Liver (tissue), 9 donors: ENCODE results near the gene C16orf78. TPM values are rescaled to one million over a fixed set of nuclear protein-coding genes. Genes with fewer than 3 reads are reported as not detected.

Source experiments
- DNase-seq: peaks from one replicate; pipeline ENCODE4 v3.0.0-alpha.2; 2017; ENCODE audit warnings: low spot score
- H3K27ac ChIP-seq, 2 donors: one replicate each; pipeline ENCODE4 v1.7.0; 2013; ENCODE audit warnings: inconsistent platforms in 2 of 2, low read length in 2 of 2, control low read depth in 1 of 2, low read depth in 1 of 2, mild to moderate bottlenecking in 1 of 2
- H3K27me3 ChIP-seq, 4 donors: one replicate each; pipeline versions ENCODE4 v1.6.1 to v1.7.0; 2013; ENCODE audit warnings: low read length in 3 of 4, inconsistent platforms in 1 of 4, mild to moderate bottlenecking in 1 of 4, moderate library complexity in 1 of 4; ENCODE audit not compliant: control insufficient read depth in 4 of 4, insufficient read depth in 4 of 4
- H3K36me3 ChIP-seq, 4 donors: one replicate each; pipeline versions ENCODE4 v1.6.1 to v1.7.0; 2013; ENCODE audit warnings: low read length in 3 of 4, mild to moderate bottlenecking in 3 of 4, low read depth in 1 of 4, moderate library complexity in 1 of 4; ENCODE audit not compliant: control insufficient read depth in 4 of 4, insufficient read depth in 3 of 4
- H3K4me1 ChIP-seq, 4 donors: one replicate each; pipeline versions ENCODE4 v1.6.1 to v1.7.0; 2013; ENCODE audit warnings: low read length in 3 of 4, mild to moderate bottlenecking in 3 of 4, moderate library complexity in 1 of 4; ENCODE audit not compliant: control insufficient read depth in 4 of 4, insufficient read depth in 4 of 4
- H3K4me3 ChIP-seq, 3 donors: one replicate each; pipeline versions ENCODE4 v1.6.1 to v1.7.0; 2013; ENCODE audit warnings: low read length in 3 of 3, control low read depth in 1 of 3, low read depth in 1 of 3, mild to moderate bottlenecking in 1 of 3
- H3K9ac ChIP-seq, 2 donors: one replicate each; pipeline ENCODE4 v1.7.0; 2013; ENCODE audit warnings: low read length in 2 of 2, mild to moderate bottlenecking in 2 of 2, moderate library complexity in 2 of 2, control low read depth in 1 of 2, low read depth in 1 of 2
- H3K9me3 ChIP-seq, 4 donors: one replicate each; pipeline versions ENCODE4 v1.6.1 to v1.7.0; 2013; ENCODE audit warnings: low read length in 3 of 4; ENCODE audit not compliant: control insufficient read depth in 4 of 4
- EGR1 ChIP-seq, 2 donors: IDR thresholded peaks; 2 replicates each; pipeline ENCODE4 v1.6.1; 2016 to 2018; ENCODE audit warnings: antibody characterized with exemption in 2 of 2, low read depth in 2 of 2
- GABPA ChIP-seq, 2 donors: IDR thresholded peaks in 1 of 2; conservative IDR thresholded peaks in 1 of 2; 2 replicates each; pipeline ENCODE4 v1.6.1; 2016; ENCODE audit warnings: antibody characterized with exemption in 2 of 2, mild to moderate bottlenecking in 1 of 2, moderate library complexity in 1 of 2
- HNF4A ChIP-seq, 2 donors: conservative IDR thresholded peaks; 2 replicates each; pipeline ENCODE4 v1.6.1; 2016; ENCODE audit warnings: antibody characterized with exemption in 2 of 2, mild to moderate bottlenecking in 2 of 2
- JUND ChIP-seq, 2 donors: IDR thresholded peaks; 2 replicates each; pipeline ENCODE4 v1.6.1; 2016; ENCODE audit warnings: antibody characterized with exemption in 2 of 2
- NR2F2 ChIP-seq: IDR thresholded peaks from 2 replicates; pipeline ENCODE4 v1.6.1; 2016; ENCODE audit warnings: antibody characterized with exemption
- RAD21 ChIP-seq, 2 donors: IDR thresholded peaks; 2 replicates each; pipeline ENCODE4 v1.6.1; 2016; ENCODE audit warnings: antibody characterized with exemption in 2 of 2, mild to moderate bottlenecking in 2 of 2
- RXRA ChIP-seq, 2 donors: IDR thresholded peaks; 2 replicates each; pipeline ENCODE4 v1.6.1; 2017 to 2018; ENCODE audit warnings: antibody characterized with exemption in 2 of 2, mild to moderate bottlenecking in 1 of 2
- SP1 ChIP-seq: IDR thresholded peaks from 2 replicates; pipeline ENCODE4 v1.6.1; 2018; ENCODE audit warnings: antibody characterized with exemption, mild to moderate bottlenecking
- YY1 ChIP-seq: IDR thresholded peaks from 2 replicates; pipeline ENCODE4 v1.6.1; 2016; ENCODE audit warnings: antibody characterized with exemption, mild to moderate bottlenecking
- WGBS: extraction: QIAGEN DNeasy Blood & Tissue Kit; methylation state at CpG from one replicate; pipeline ENCODE4 v1.1.7; 2013; 5-methylcytosine and 5-hydroxymethylcytosine counted together
- polyA plus RNA-seq, 2 donors: library from polyadenylated mRNA; stranded (reverse) in 1 of 2; unstranded in 1 of 2; fragments of 200-250 nt in 1 of 2; fragments of >200 nt in 1 of 2; fragmentation: Nextera tagmentation in 1 of 2; extraction: Ambion mirVana in 1 of 2; gene quantifications; one replicate each; pipeline versions ENCODE4 v1.2.1 to v1.2.3, GENCODE V29; 2013 to 2015
- total RNA-seq, 2 donors: library from RNA; depleted of rRNA; stranded (reverse); fragments of >200 nt; gene quantifications; one replicate each; pipeline ENCODE4 v1.2.3, GENCODE V29; 2014
- TF ChIP-seq, protein P1 (sequence below): IDR thresholded peaks from 2 replicates; pipeline ENCODE4 v1.6.1; 2016; ENCODE audit warnings: antibody characterized with exemption, mild to moderate bottlenecking
- TF ChIP-seq, protein P2 (sequence below): fragments of 150-350 bp; IDR thresholded peaks from 2 replicates; pipeline ENCODE4 v1.5.1; 2017; ENCODE audit warnings: improper control_type of control experiment, low read depth, low read length; ENCODE audit not compliant: missing input control
- TF ChIP-seq, protein P3 (sequence below): IDR thresholded peaks from 2 replicates; pipeline ENCODE4 v1.6.1; 2016; ENCODE audit warnings: antibody characterized with exemption
- TF ChIP-seq, protein P4 (sequence below): IDR thresholded peaks from 2 replicates; pipeline ENCODE4 v1.6.1; 2016; ENCODE audit warnings: antibody characterized with exemption
- donor health status: healthy.
- donor health status: healthy.
- donor health status: healthy.
- donor health status: healthy.
- donor health status: healthy.

Gene C16orf78
- total and polyA plus RNA-seq, 4 donors: not detected

DNA sequence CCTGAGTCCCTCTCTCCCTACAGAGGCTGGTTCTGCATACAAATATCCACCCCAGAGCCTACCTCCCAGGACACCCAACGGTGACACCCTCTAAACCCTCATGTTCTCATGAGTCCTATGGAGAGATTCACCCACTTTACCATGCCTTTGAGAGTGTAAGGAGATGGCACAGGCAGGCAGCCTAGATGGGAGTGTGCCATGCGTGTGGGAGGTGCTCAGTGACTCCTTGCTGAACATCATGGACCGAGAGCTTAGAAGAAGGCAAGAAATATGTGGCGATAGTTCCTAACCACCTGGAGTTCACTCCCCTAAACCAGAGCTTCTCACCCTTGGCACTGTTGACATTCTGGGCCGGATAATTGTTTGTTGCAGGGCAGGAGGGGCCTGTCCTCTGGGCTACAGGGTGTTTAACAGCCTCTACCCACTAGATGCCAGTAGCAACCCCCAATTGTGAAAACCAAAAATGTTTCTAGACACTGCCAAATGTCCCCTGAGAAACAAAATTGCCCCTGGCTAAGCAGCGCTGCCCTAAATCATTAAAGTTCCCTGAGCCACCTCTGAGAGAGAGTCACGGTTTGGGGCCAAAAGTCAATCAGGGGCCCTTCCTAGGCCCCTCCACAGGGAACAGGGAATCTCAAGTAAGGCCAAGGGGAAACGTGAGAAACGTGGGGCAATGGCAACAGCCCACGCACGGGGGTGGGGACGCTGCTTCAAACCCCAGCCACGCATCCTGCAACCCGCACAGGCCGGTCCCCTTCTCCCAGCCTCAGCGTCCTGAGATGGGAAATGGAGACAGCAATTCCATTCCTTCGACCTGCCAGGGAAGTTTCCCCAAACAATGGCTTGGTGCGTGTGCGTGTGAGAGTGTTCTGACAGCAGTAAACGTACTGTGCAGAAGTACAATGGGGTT lies 66.8 kb downstream of the C16orf78 start:
- Histone ChIP-seq H3K27ac (no peak overlapping the region), H3K27me3 (no peaks in the 10 kb centered on the region), H3K9ac (no peak overlapping the region), H3K4me3 (no peak overlapping the region), H3K9me3 (no peaks in the 10 kb centered on the region), H3K4me1 (peaks cover 0 to 2% (median 0%) of the 10 kb centered on the region in 4 donors), H3K36me3 (no peaks in the 10 kb centered on the region)
- DNase-seq: no peak
- WGBS: 78% methylated on average over 20 of the region's 20 CpGs
- TF ChIP-seq, protein P1, sequence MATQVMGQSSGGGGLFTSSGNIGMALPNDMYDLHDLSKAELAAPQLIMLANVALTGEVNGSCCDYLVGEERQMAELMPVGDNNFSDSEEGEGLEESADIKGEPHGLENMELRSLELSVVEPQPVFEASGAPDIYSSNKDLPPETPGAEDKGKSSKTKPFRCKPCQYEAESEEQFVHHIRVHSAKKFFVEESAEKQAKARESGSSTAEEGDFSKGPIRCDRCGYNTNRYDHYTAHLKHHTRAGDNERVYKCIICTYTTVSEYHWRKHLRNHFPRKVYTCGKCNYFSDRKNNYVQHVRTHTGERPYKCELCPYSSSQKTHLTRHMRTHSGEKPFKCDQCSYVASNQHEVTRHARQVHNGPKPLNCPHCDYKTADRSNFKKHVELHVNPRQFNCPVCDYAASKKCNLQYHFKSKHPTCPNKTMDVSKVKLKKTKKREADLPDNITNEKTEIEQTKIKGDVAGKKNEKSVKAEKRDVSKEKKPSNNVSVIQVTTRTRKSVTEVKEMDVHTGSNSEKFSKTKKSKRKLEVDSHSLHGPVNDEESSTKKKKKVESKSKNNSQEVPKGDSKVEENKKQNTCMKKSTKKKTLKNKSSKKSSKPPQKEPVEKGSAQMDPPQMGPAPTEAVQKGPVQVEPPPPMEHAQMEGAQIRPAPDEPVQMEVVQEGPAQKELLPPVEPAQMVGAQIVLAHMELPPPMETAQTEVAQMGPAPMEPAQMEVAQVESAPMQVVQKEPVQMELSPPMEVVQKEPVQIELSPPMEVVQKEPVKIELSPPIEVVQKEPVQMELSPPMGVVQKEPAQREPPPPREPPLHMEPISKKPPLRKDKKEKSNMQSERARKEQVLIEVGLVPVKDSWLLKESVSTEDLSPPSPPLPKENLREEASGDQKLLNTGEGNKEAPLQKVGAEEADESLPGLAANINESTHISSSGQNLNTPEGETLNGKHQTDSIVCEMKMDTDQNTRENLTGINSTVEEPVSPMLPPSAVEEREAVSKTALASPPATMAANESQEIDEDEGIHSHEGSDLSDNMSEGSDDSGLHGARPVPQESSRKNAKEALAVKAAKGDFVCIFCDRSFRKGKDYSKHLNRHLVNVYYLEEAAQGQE: no peak
- TF ChIP-seq, protein P2, sequence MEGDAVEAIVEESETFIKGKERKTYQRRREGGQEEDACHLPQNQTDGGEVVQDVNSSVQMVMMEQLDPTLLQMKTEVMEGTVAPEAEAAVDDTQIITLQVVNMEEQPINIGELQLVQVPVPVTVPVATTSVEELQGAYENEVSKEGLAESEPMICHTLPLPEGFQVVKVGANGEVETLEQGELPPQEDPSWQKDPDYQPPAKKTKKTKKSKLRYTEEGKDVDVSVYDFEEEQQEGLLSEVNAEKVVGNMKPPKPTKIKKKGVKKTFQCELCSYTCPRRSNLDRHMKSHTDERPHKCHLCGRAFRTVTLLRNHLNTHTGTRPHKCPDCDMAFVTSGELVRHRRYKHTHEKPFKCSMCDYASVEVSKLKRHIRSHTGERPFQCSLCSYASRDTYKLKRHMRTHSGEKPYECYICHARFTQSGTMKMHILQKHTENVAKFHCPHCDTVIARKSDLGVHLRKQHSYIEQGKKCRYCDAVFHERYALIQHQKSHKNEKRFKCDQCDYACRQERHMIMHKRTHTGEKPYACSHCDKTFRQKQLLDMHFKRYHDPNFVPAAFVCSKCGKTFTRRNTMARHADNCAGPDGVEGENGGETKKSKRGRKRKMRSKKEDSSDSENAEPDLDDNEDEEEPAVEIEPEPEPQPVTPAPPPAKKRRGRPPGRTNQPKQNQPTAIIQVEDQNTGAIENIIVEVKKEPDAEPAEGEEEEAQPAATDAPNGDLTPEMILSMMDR: peak; percentile 21
- TF ChIP-seq NR2F2: no peak
- TF ChIP-seq RAD21 (IDR thresholded peaks at IDR 0.05): peak; percentile 42 to 44
- TF ChIP-seq SP1: no peak

DNA sequence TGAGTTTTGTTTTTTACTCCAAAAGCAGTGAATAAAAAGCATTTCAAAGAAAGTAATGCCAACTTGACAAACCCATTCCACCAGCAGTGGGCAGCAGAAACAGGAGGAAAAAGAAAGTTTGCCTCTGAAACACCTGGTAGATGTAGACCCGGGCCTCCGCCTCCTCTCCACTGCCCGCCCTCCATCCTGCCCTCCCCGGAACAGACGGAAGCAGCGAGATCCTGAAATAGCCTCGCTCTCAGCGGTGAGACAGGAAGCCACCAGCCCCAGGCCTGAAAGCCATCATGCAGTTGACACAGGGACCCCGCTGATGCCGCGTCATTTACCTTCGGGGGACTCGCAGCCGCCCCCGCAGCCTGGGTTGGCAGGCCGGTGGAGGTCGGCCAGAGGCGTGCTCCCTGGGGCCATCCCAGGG lies 67.8 kb downstream of the C16orf78 start:
- Histone ChIP-seq H3K36me3 (no peaks in the 10 kb centered on the region), H3K27ac (no peak overlapping the region), H3K4me1 (peaks cover 0 to 2% (median 0%) of the 10 kb centered on the region in 4 donors), H3K9me3 (no peaks in the 10 kb centered on the region), H3K9ac (no peak overlapping the region), H3K4me3 (no peak overlapping the region), H3K27me3 (no peaks in the 10 kb centered on the region)
- no peak for DNase-seq
- TF ChIP-seq GABPA (IDR thresholded peaks at IDR 0.05 in 1 of 2, conservative IDR thresholded peaks at IDR 0.05 in 1 of 2): no peak
- TF ChIP-seq, protein P2: peak; percentile 39
- TF ChIP-seq RAD21 (IDR thresholded peaks at IDR 0.05): peak; percentile 63 to 79
- peak; percentile 7 for TF ChIP-seq SP1
- WGBS: 38% methylated on average over 18 of the region's 18 CpGs

DNA sequence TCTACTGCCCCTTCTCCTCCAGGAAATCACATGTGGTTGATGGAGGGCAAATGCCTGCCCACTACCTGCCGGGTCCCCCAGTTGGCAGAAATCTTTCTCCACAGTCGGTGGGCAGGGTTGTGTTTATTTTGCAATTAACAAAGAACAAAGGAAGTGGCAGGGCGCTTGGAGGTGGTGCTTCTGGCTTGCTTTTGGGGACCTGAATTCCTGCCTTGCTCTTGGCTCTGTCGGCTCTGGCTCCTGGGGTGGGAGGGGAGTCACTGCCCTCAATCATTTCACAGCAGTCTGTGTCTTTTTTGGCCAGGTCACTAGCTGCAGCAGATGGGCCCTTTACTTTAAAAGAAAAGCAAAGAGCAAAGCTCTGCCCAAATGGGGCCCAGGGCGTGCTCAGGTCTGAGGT lies 69.2 kb downstream of the C16orf78 start:
- H3K9me3 ChIP-seq: no peaks in the 10 kb centered on the region
- no peak for TF ChIP-seq GABPA (IDR thresholded peaks at IDR 0.05 in 1 of 2, conservative IDR thresholded peaks at IDR 0.05 in 1 of 2)
- TF ChIP-seq NR2F2: no peak
- TF ChIP-seq EGR1 (IDR thresholded peaks at IDR 0.05; ENCODE audit: low read depth in 2 of 2): no peak
- TF ChIP-seq SP1: no peak
- TF ChIP-seq, protein P3, sequence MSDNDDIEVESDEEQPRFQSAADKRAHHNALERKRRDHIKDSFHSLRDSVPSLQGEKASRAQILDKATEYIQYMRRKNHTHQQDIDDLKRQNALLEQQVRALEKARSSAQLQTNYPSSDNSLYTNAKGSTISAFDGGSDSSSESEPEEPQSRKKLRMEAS: no peak
- no peak for TF ChIP-seq HNF4A (conservative IDR thresholded peaks at IDR 0.05)
- TF ChIP-seq JUND (IDR thresholded peaks at IDR 0.05): no peak
- TF ChIP-seq, protein P4, sequence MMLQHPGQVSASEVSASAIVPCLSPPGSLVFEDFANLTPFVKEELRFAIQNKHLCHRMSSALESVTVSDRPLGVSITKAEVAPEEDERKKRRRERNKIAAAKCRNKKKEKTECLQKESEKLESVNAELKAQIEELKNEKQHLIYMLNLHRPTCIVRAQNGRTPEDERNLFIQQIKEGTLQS: no peak
- TF ChIP-seq, protein P1: no peak
- TF ChIP-seq YY1: no peak
- no peak for TF ChIP-seq RXRA (IDR thresholded peaks at IDR 0.05)
- H3K27ac ChIP-seq: no peak overlapping the region

More for the DNA sequence above, 69.2 kb downstream of the C16orf78 start:
- Histone ChIP-seq H3K4me1 (peaks cover 0 to 7% (median 3%) of the 10 kb centered on the region in 4 donors), H3K36me3 (no peaks in the 10 kb centered on the region), H3K27me3 (no peaks in the 10 kb centered on the region), H3K9ac (no peak overlapping the region), H3K4me3 (no peak overlapping the region)
- no peak for DNase-seq
- WGBS: 68% methylated on average over 5 of the region's 5 CpGs
